ELF-1 (cell line): ENCODE results near the gene PARP3.

Experiments
- DNase-seq: peaks from one replicate; pipeline ENCODE4 v3.0.0-alpha.2; 2016; ENCODE audit warnings: low read depth, low spot score

PARP3 gene

DNA sequence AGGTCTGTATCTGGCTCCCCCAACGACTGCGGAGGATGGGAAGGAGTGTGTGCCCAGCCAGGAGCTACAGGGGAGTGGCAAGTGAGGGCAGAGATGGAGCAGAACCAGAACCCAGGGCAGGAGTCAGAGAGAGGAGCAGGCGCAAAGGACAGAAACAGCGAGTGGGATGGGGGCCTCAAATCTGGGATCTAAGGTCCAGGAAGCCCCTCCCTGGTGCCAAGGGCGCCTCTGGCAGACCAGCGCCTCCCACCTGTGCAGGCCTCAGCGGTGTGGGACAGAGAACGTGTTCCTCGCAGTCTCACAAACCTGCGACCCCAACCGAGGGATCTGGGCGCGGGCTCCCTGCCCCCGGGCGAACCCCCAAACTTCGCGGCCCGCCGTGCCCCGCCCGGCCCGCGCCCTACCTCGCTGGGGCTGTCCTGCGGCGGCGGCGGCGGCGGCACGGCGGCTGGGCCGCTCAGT is 24.8 kb downstream of the PARP3 start:
- DNase-seq, result no peak

DNA sequence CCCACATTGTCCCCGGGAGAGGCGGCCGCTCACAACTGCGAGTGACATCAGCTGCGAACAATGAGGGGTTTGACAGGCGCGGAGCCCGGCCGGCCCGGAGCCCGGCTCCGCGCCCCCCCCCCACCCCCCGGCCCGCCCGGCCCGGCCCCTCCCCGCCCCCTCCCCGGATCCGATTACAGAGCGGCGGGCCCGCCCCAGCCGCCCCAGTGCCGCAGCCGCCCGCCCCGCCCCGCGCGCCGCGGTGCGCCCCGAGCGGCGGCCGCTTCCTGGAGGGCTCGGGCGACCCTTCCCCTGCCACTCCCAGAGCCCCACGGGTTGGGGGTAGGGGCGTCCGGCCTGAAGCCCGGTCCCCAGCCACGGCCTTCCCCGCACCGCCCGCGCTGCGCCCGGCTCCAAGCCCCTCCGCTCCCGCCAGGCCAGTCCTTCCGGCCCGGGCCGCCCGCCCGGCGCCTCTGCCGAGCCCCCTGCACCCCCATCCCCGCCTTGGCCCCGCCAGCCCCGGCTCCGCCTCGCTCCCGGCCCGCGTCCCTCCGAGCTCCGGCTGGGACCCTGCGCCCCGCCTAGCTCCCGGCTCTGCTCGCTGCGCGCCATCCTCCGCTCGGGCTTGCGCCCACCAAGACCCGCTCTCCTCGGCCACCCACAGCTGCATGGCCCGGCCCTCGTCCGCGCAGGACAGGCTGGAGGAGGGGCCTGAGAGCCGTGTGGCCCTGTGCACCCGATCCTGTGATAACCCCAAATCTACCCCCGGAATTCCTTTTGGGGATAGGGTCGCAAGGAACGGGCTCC is 25.4 kb downstream of the PARP3 start, which contains the start of gene PCBP4:
Gene PCBP4 (minus strand): TSS at position 71 of the 786 bp plus-strand sequence. CDS start 6,214 bp downstream, outside the sequence.
- peak; percentile 58 for DNase-seq

DNA sequence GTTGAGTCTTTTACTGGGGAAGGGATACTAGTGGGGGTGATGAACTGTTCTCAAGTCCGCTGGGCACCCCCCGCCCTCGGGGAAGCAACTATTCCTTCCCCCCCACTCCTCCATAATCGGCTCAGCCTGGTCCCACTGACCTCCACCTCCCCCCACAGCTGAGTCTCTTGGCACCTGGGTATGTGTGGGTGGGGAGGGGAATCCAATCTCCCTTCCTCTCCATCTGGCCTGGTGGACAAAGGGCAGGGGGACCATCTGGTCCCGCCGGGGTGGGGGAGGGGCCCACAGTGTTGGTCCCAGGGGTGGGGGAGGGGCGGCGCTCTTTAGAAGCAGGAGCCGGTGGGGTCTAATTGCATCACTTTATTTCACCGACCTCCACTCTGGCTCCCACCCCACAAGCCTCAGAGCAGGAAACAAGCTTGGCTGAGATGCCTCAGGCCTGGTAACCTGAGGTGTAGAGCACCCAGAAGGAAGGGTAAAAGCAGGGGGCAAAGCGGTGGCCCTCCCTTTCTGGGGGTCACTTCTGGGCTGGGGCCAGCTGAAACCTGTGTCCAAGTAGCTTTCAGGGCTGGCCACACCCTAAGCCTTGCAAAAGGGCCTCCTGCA is 26.1 kb downstream of the PARP3 start:
- DNase-seq, result peak; percentile 51

DNA sequence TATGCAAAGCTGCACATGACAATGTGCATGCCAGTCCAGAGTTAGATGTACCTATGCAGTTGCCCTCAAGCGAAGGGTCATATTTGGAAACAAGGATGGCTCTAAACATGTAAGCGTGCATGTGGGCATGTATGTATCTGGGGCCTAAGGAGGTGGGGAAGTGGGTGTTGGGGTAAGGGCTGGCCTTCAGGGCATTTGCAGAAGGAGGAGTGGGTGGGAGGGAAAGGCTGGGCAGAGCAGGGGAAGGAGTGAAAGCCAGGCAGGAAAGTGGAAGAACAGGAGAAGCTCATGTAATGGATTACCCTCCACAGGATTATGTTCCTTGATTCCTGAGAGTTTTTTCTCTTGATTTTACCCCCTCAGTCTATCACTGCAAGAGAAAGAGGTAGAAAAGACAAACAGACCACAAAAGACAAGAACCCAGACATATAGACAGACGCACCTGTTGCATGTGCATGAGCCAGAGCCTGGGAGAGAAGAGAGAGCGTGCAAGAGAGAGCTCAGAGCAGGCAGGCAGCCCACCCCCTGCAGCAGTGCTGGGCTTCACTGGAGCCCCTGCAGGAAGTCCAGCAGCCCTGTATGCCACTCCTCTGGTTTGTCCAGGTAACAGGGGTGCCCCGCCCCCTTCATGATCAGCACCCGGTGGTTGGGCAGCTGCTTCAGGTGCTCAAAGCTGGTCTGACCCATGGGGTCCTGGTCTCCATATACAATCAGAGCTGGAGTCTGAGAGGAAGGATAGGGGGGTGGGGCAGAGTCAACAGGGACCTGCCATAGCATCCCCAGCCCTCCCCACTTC is 26.9 kb downstream of the PARP3 start:
- DNase-seq, result peak; percentile 57

DNA sequence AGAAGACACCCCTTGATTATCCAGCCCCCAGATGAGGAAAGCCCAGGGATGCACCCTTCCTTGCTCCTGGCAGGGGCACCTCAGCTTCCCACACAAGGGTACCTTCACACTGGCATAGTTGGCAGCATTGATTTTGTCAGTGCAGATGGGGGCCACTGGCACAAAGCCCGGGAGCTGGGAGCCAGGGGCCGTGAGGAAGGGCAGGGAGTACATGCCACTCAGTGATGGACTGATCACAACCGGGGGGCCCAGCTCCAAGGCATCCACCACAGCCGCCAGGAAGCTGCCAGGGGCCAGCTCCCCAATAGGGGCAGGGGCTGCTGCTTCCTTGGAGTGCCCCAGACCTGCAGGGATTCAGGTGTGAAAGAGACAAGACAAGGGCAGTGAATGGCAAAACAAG is 27.7 kb downstream of the PARP3 start:
- no peak for DNase-seq

DNA sequence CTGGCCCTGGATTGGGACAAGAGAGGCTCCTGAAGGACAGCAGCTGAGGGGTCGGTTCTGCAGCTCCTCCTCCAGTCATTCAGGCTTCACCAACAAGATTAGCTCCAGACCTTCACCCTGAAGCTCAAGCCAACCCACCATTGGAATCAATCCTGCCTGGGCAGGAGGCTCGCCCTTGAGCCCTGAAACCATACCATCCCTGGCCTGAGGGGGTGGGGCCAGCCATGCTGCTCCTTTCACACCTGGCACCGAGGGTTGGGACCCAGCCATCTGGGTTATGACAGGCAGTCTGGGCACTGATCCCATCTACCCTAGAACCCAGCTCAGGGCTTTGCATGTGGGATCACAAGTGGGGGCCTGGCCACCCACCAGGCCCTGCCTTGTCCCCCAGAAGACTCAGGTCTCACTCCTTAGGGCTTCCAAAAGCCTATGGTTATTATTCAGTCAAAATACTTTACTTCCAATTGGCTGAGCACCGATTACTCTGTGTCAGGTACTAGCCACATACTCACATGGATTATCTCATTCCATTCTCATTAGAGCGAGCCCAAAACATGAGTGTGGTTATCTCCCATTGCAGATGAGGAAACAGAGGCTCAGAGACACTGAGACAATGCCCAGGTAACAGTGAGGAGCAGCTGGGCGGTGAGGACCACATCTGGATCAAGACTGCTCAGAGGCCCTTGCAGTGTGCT is 28.6 kb downstream of the PARP3 start:
- no peak for DNase-seq

DNA sequence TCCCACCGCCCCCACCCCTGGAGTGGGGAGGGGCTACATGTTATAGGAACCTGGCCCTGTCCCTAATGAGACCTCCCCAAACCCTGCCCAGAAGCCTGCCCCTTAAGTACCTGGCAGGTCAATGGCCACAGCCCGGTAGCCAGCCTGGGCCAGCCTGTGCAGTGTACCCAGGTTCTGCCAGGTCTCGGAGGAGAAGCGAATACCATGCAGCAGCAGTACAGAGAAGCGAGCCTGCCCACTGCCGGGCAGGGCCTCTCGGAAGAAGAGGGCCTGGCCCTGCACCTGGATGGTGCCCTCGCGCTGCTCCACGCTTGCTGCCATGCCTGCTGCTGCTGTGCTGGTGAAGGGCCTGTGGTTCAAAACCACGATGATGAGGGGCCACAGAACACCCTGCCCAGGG is 29.2 kb downstream of the PARP3 start:
- no peak for DNase-seq

DNA sequence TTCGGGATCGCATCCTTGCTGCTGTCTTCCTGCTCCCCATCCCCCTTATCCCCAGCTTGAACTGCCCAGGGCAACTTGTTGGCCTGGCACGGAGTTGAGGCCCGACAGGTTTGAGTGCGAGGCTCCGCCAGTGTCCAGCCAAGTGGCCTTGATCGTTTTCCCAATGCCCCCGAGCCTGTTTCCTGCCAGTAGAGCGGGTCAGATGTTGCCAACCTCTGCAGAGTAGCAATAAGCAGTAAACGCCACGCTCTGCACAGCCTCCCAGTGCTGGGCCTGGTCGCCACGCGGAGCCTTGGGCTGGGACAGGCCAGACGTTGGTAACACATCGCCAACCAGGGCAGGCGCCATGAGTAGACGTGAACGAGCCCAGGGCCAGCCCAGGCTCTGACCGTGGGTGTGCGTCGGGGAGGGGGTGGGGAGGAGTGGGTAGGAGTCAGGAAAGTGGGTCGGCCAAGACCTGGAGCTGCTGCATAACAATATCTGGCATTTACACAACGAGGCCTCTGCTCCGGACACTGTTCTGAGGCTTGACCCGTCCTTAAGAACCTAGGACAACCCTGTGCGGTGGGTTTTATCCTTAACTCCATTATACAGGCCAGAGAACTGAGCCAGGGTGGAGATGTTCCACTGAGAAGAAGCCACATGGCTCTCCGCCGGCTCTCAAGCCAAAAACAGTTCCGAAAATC is 32.3 kb downstream of the PARP3 start:
- DNase-seq, result no peak

DNA sequence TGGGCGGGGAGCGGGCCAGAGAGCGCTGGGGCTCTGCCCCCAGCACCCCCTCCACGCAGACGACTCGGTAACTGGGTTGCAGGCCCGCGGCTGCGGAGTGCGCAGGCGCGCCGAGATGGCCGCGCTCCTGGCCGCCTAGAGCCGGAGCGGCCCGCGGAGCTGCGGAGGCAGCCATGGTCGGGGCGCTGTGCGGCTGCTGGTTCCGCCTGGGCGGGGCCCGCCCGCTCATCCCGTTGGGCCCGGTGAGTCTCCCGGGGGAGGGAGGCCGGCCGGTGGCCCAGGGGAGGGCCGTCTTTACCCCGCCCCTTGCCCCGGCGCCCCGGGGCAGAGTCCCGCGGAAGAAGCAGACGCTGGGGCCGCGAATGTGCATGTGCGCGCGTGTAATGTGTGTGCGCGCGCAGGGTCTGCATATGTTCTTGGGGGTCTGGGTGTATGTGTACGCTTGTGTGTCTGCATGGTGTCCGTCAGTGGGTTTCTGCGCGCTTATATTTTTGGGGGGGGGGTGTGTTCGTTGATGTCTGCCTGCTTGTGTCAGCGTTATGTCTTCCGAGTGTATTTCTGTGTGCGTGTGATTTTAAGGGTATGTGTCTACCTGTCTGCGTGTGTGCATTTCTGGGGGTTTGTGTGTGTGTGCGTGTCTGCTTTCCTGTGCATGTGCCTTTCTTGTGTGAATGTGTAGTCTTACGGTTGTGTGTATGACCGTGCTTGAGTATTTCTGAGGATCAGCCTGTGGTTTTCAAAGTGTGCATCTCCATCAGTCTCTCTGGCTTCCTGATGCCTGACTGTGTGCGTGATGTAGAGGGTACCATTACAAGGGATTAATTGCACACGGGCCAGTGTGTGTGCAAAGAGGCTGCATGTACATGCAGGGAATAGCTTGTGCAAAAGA is 33.0 kb downstream of the PARP3 start, which contains the start of gene ABHD14A:
Gene ABHD14A (plus strand): TSS at position 102 of the 889 bp plus-strand sequence. CDS start 72 bp downstream, at position 174.
- DNase-seq, result peak; percentile 77

DNA sequence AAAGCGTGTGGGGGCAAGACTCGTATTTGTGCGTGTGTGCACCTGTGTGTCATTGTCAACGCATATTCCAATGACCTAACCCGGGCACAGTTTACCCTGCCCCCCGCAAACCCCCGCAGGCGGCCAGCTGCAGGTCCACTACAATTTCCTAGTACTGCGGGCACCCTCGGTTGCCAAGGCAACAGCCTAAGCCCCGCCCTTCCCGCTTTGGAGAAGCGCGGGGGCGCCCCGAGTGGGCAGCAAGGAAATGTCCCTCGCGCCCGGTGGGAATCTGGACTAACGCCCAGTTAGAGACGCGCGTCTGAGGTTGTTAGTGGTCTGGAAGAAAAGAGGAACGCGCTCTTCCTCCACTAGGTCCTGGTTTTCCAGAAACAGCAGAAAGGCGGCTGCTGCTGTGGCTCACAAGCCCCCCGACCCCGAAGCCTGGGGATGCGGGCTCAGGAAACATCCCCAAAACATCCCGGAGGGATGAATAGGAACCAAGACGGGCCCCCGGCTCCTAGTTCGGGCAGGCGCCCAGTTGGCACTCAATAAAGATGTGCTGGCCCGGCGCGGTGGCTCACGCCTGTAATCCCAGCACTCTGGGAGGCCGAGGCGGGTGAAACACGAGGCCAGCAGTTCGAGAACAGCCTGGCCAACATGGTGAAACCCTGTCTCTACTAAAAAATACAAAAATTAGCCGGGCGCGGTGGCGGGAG is 33.8 kb downstream of the PARP3 start:
- DNase-seq, result peak; percentile 54

DNA sequence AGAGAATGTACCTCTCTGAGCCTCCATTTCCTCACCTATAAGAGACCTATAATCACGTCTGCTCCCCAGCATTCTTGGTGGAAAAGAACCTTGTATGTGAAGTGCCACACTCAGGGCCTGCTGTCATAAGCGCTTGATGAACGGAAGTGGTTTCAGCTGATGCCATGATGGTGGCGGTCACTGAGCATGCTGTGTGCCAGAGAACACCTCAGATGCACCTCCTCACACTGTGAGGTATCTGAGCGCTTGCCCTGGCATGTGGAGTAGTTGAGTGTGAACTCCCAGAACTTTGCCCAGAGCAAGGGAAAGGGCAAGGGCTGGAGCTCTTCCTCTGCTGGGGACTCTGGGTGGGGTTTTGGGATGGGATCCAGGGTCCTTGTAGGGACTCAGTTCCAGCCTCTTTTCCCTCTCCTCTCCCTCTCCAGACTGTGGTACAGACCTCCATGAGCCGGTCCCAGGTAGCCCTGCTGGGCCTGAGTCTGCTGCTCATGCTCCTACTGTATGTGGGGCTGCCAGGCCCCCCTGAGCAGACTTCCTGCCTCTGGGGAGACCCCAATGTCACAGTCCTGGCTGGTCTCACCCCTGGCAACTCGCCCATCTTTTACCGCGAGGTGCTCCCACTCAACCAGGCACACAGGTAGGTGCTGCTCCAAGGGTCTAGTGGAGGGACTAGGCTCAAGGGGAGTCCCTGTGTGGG is 35.4 kb downstream of the PARP3 start:
- no peak for DNase-seq

DNA sequence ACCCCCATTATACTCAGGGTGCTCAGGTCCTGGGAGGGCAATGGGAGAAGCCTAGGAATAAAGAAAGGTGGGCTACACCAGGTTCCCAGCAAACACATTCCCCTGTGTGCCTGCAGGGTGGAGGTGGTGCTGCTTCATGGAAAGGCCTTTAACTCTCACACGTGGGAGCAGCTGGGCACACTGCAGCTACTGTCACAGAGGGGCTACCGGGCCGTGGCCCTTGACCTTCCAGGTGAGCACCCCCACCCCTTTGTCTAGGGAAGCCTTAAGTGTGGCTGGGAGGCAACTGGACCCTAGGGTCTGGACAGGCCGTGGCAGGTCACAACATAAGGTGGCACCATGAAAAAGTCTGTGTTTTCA is 36.0 kb downstream of the PARP3 start:
- no peak for DNase-seq

DNA sequence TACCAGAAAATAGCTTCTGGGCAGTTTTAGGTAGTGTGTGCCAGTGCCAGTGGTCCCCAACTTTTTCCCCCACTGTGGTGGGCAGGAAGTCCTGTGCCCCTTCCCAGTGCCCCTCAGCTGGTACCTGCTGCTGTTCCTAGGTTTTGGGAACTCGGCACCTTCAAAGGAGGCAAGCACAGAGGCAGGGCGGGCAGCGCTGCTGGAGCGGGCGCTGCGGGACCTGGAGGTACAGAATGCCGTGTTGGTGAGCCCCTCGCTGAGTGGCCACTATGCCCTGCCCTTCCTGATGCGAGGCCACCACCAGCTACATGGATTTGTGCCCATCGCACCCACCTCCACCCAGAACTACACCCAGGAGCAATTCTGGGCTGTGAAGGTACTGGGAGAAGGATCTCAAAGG is 38.1 kb downstream of the PARP3 start:
- DNase-seq, result no peak

DNA sequence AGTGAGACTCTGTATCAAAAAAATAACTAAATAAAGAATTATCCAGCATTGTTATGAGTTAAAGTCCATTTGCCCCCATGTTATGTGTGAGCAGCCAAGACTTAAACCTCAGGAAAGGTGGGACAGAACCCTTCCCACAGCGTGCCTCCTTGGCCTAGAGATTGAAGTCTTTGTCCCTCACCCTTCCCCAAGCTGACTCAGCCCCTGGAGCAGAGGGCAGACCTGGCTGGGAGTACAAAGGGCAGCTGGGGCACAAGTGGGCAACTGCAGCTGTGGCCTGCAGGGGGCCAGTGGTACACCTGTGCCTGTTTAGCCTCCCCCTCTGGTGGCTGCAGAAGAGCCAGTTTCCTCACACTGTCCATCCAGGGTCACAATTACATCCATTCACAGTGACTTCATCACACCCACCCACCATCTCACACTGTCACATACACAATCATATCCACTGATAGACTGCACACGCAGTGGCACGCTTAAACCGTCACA is 40.2 kb downstream of the PARP3 start:
- peak; percentile 84 for DNase-seq

DNA sequence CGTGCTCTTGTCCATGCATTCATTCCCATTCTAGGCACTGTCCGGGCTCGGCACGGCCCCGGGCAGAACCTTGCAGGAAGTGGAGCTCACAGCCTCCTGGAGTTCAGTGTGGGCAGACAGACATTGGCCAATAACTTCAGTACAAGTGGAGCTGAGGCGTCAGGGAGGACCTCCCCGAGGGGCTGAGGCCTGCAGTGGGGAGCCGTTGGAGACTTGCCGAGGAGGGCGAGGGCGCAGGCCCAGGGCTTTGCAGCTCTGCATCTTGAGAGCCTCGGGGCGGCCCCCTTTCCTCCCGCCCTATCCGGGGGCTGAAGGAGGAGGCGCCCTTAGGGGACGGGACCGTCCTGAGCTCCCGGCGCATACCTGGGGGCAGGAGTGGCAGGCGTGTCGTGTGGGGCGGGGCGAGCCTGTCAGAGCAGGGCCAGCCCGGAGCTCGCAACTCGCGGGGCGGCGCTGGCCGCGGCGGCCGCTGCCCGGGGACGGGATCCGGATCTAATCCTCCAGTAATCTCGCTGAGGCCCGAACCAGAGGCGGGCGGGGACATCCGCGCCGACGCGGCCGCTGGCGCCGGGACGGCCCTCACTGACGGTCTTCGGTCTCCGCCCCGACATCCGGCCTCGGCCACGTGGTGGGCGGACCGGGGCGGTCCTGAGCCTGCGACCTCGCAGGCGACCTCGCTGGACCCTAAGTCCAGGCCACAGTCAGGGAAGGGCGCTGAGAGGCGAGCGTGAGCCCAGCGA is 40.8 kb downstream of the PARP3 start, which contains the start of gene ACY1:
Gene ACY1 (plus strand): TSS at position 698 of the 740 bp plus-strand sequence. CDS start 530 bp downstream, outside the sequence.
- peak; percentile 92 for DNase-seq

DNA sequence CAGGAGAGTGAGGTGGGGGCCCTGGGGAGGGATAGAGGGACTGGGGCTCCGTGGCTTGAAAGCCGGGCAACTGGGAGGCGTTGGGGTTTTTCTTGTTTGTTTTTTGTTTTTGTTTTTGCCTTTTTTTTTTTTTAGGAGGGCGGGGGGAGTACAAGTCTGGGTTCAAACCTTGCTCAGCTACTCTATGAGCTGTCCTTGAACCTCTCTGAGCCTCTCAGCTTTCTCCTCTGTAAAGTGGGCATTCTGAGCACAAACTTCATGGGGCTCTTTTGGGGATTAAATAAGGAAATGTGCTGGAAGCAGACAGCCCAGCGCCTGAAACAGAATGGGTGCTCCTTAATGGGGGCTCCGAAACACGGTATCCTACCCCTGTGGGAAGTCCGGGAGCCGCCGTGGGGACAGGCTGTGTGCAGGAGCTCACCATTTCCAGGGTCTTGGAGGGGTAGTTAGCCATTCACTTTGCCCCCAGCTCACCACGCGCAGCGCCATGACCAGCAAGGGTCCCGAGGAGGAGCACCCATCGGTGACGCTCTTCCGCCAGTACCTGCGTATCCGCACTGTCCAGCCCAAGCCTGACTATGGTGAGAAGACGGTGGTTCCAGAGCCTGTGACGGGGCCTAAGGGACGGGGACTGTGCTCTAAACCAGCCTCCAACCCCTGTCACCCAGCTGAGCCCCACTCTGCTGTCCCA is 41.6 kb downstream of the PARP3 start:
- DNase-seq, result no peak

DNA sequence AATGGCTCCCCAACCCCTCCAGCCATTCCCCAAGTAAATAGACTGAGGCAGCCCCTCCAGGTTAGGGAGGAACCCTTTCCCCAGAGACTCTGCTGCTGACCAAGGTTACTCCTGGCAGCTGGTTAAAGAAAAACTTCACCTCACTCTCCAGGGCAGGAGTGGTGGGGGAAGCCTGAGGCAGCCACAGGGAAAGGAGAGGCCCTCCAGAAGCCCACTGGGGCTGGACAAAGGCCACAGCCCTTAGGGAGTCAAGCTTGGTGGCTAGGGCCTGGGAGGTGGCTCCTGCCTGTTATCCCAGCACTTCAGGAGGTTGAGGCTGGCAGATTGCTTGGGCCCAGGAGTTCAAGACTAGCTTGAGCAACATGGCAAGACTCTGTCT is 42.1 kb downstream of the PARP3 start:
- DNase-seq, result no peak
